GM21737 (cell line): ENCODE measurements around the gene SPON2.
A peak's percentile ranks its signal among the peaks of the same experiment; 100 is the strongest.
"Not testable (repeated sequence)": the region's sequence is repeated elsewhere in the genome, so short reads cannot be mapped to it uniquely, and the experiment has no call there.

Experiments
- ATAC-seq: cut with Tn5 transposase; IDR thresholded peaks from one replicate; pipeline ENCODE4 v1.9.1; 2021; ENCODE audit warnings: mild to moderate bottlenecking, moderate library complexity; ENCODE audit not compliant: unreplicated experiment

The SPON2 gene

GRCh38 chr4:1152290-1152689 lies 20.1 kb downstream of the SPON2 start:
- no peak for ATAC-seq

GRCh38 chr4:1151541-1151940 lies 20.8 kb downstream of the SPON2 start:
- ATAC-seq, result no peak

- no peak for ATAC-seq
Observed at GRCh38 chr4:1150875-1151274, 21.5 kb downstream of the SPON2 start.

- ATAC-seq, result no peak
Observed at GRCh38 chr4:1139860-1140259, 32.5 kb downstream of the SPON2 start.

GRCh38 chr4:1137850-1138249 lies 34.5 kb downstream of the SPON2 start:
- ATAC-seq, result no peak

- no peak for ATAC-seq
Observed at GRCh38 chr4:1137063-1137776, 35.2 kb downstream of the SPON2 start.

- no peak for ATAC-seq
Observed at GRCh38 chr4:1136048-1136447, 36.3 kb downstream of the SPON2 start.

- ATAC-seq, result no peak
Observed at GRCh38 chr4:1133033-1133432, 39.4 kb downstream of the SPON2 start.

- ATAC-seq, result peak; percentile 73
Observed at GRCh38 chr4:1130316-1131186, 41.8 kb downstream of the SPON2 start.

GRCh38 chr4:1126506-1126905 lies 45.9 kb downstream of the SPON2 start:
- ATAC-seq, result no peak

- not testable (repeated sequence) for ATAC-seq
Observed at GRCh38 chr4:1125466-1125865, 46.9 kb downstream of the SPON2 start.

GRCh38 chr4:1124818-1125217 lies 47.6 kb downstream of the SPON2 start:
- ATAC-seq, result no peak

- no peak for ATAC-seq
Observed at GRCh38 chr4:1122505-1122904, 49.9 kb downstream of the SPON2 start.
